ENCODE data around the gene PAPPA.

PAPPA gene

DNA sequence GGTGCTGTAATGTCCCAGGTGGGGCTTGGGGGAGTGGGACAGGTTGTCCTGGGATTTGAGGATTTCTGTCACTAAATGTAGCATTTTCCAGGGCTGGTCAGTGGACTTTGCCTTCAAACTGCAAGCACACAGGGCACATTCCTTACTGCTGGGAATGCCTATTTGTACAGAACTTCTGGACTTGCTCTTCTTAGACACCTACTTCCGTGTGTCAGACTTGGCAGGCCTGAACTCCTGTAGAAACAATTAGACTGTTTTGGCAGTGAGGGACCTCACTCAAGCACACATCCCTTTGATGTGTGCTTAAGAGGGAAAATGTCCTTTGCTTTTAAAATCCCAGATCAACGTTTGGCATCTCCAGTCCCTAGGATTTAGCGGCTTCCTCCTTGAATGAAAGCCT, 192.2 kb downstream of the PAPPA start:
- peak; percentile 14 for DNase-seq (ENCODE audit: low read depth)
- H3K4me3 ChIP-seq (ENCODE audit: low read depth, low read length): no peak overlapping the region
- TF ChIP-seq, protein P1, sequence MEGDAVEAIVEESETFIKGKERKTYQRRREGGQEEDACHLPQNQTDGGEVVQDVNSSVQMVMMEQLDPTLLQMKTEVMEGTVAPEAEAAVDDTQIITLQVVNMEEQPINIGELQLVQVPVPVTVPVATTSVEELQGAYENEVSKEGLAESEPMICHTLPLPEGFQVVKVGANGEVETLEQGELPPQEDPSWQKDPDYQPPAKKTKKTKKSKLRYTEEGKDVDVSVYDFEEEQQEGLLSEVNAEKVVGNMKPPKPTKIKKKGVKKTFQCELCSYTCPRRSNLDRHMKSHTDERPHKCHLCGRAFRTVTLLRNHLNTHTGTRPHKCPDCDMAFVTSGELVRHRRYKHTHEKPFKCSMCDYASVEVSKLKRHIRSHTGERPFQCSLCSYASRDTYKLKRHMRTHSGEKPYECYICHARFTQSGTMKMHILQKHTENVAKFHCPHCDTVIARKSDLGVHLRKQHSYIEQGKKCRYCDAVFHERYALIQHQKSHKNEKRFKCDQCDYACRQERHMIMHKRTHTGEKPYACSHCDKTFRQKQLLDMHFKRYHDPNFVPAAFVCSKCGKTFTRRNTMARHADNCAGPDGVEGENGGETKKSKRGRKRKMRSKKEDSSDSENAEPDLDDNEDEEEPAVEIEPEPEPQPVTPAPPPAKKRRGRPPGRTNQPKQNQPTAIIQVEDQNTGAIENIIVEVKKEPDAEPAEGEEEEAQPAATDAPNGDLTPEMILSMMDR (conservative IDR thresholded peaks at IDR 0.05; ENCODE audit: low read depth, low read length): no peak

DNA sequence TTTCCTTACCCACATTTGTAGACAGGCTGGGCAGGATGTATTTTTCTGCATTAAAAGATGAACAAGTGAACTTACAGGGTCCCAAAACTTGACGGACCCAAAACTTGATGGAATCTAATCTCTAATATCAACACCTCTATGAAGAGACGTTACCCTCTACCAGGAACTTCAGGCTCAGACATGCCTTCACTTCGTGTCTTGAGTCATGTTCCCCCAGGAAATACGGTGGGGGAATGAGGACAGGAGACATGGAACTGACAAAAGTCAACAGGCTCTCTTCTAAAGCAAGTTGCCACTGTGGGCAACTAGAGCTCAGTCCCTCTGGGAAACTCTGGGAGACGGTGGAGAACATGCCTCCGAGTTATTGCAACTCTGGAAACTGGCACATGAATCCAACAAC, 196.1 kb downstream of the PAPPA start:
- H3K4me3 ChIP-seq (ENCODE audit: low read depth, low read length): no peak overlapping the region
- TF ChIP-seq, protein P1 (conservative IDR thresholded peaks at IDR 0.05; ENCODE audit: low read depth, low read length): no peak
- DNase-seq (ENCODE audit: low read depth): no peak

DNA sequence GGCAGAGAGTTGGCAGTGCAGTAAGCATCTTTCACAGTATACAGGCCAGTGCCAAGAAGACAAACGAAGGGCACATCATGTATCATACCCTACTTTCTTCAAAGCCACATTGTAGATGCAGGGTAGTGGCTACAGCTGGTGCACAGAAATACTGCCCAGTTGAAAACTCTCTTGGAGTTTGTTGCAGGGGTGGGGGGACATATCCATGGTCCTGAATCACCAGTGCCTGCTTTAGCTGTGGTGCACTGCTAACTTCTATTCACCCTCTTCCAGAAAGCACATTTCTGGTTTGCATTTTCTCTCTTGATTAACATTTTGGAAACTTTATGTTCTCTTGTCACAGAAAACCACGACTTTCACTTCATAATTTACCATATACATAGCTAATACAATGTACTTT, 196.6 kb downstream of the PAPPA start:
- TF ChIP-seq, protein P1 (conservative IDR thresholded peaks at IDR 0.05; ENCODE audit: low read depth, low read length): no peak
- H3K4me3 ChIP-seq (ENCODE audit: low read depth, low read length): no peak overlapping the region
- peak; percentile 27 for DNase-seq (ENCODE audit: low read depth)

DNA sequence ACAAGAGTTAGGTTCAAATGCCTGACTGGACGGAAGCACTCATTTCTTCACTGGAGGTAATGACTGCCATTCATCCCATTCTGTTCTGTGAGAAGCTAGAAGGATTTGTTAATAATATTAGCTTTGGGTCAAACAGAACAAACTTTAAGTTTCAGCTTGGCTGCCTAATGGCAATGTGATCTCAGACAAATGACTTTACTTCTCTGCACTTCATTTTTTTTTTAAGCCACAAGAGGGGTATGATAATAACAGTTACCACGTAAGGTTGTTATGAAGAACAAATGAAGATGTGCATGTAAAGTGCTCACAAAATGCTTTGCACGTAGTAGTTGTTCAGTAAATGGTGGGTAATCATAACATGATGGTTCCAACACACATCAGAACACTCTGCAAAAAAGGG, 199.4 kb downstream of the PAPPA start:
- DNase-seq (ENCODE audit: low read depth): no peak
- TF ChIP-seq, protein P1 (conservative IDR thresholded peaks at IDR 0.05; ENCODE audit: low read depth, low read length): no peak
- H3K4me3 ChIP-seq (ENCODE audit: low read depth, low read length): no peak overlapping the region

DNA sequence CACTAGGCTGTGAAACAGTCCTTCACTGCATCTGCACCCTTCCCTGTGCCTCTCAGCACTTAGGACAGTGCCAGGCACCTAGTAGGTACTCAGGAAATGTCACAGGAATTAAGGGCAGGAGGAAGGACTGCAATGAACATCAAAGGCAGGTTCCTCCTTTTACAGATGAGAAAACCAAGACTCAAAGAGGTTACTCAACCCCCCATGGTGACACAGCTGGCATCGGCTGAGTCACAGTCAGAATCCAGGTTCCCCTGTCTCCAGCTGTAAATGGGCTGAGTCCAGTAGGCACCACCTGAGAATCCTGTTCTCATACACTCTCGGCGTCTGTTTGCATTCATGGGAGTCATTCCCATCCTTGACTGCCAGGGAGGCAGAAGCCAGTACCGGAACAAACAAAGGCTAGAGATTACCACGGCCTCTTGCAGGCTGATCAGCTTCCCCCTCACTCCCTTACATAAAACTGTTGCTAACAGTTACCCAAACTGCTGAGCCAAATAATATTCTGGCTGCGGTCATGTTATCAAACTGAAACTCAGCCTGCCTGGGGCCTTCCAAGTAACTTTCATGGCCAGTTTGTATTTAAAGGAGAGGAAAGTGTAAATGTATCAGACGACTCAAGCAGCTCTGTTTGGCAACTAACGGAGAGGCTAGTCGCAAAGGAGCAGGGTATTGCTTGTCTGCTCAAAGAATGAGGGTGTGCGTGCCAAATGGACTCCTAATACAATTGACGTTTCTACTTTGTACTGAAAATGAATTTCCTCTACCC, 201.7 kb downstream of the PAPPA start:
- DNase-seq (ENCODE audit: low read depth): peak; percentile 58
- TF ChIP-seq, protein P1 (conservative IDR thresholded peaks at IDR 0.05; ENCODE audit: low read depth, low read length): no peak
- no peak overlapping the region for H3K4me3 ChIP-seq (ENCODE audit: low read depth, low read length)

DNA sequence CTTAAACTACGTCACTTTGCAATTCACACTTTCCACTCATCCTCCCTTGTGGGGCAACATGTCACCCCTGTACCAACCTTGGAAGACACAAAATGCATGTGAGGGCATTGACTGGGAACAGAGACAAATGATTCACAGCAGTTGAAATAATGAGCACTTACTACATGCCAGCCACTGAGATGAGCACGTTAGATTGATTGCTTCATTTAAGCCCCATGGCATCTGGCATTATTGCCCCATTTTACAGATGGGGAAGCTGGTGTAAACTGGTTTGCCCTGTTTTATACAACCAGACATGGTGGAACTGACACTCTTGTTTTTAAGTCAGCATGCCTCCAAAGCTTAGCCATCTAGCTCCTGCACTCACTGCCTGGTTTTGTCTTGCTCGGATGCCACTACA, 204.7 kb downstream of the PAPPA start:
- no peak overlapping the region for H3K4me3 ChIP-seq (ENCODE audit: low read depth, low read length)
- TF ChIP-seq, protein P1 (conservative IDR thresholded peaks at IDR 0.05; ENCODE audit: low read depth, low read length): no peak
- no peak for DNase-seq (ENCODE audit: low read depth)

DNA sequence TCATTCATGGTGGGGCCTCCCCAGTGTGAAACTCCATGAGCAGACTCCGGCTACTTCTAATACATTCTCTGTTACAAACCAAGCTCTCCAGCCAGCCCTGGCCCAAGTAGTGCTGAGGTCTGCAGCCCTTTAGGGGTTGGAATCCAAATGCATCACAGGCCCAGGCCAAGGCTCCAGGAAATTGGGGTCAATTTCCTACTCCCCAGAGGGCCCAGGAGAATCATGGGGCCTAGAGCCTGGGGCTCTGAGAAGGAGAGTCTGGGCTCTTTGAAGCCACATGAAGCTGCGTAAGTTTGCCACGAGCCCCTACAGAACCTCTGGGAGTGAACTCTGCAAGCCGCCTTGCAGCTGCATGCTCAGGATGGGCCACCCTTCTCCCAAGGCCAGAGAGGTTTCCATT, 206.4 kb downstream of the PAPPA start:
- DNase-seq (ENCODE audit: low read depth): no peak
- TF ChIP-seq, protein P1 (conservative IDR thresholded peaks at IDR 0.05; ENCODE audit: low read depth, low read length): no peak
- no peak overlapping the region for H3K4me3 ChIP-seq (ENCODE audit: low read depth, low read length)

Data from choroid plexus epithelial cell (primary cell).